HG03159 (cell line): ENCODE measurements around the gene ZNF772.
"Not testable (repeated sequence)": the region's sequence is repeated elsewhere in the genome, so short reads cannot be mapped to it uniquely, and the experiment has no call there.

ENCODE experiments used
- ATAC-seq: cut with Tn5 transposase; IDR thresholded peaks from one replicate; pipeline ENCODE4 v1.9.1; 2021; ENCODE audit warnings: mild to moderate bottlenecking, moderate library complexity; ENCODE audit not compliant: unreplicated experiment

The ZNF772 gene

GRCh38 chr19:57477191-57478008, at the start of gene ZNF772:
Gene ZNF772 (minus strand): TSS chr19:57477566. CDS start chr19:57477309, 257 bp downstream.
- ATAC-seq = peak; percentile 98

GRCh38 chr19:57518021-57518420, 40.7 kb upstream of the ZNF772 start:
- not testable (repeated sequence) for ATAC-seq

- no peak for ATAC-seq
Observed at GRCh38 chr19:57515255-57515654, 37.9 kb upstream of the ZNF772 start.

GRCh38 chr19:57512845-57513244, 35.5 kb upstream of the ZNF772 start:
- ATAC-seq = no peak

GRCh38 chr19:57511484-57511883, 34.1 kb upstream of the ZNF772 start:
- no peak for ATAC-seq

- no peak for ATAC-seq
Observed at GRCh38 chr19:57506163-57506562, 28.8 kb upstream of the ZNF772 start.

GRCh38 chr19:57500400-57500799, 23.0 kb upstream of the ZNF772 start:
- ATAC-seq = not testable (repeated sequence)

- peak; percentile 98 for ATAC-seq
Observed at GRCh38 chr19:57499680-57500395, 22.5 kb upstream of the ZNF772 start, which contains the start of gene ZNF773. Gene ZNF773 (plus strand): TSS chr19:57499938. CDS start chr19:57500081, 143 bp downstream.

- not testable (repeated sequence) for ATAC-seq
Observed at GRCh38 chr19:57499332-57499679, 21.9 kb upstream of the ZNF772 start.

GRCh38 chr19:57488299-57488644, 10.9 kb upstream of the ZNF772 start:
- ATAC-seq = not testable (repeated sequence)

- ATAC-seq = peak; percentile 92
Observed at GRCh38 chr19:57487477-57488298, 10.3 kb upstream of the ZNF772 start, which contains the start of gene ZNF419. Gene ZNF419 (plus strand): TSS chr19:57487750. CDS start chr19:57487951, 201 bp downstream.

GRCh38 chr19:57473646-57474045, 3.7 kb downstream of the ZNF772 start:
- ATAC-seq = no peak

GRCh38 chr19:57466489-57466888, 10.9 kb downstream of the ZNF772 start:
- ATAC-seq = no peak

- no peak for ATAC-seq
Observed at GRCh38 chr19:57465680-57466381, 11.5 kb downstream of the ZNF772 start.

- ATAC-seq = no peak
Observed at GRCh38 chr19:57452307-57452706, 25.1 kb downstream of the ZNF772 start.

- ATAC-seq = no peak
Observed at GRCh38 chr19:57443121-57443696, 34.2 kb downstream of the ZNF772 start.

- no peak for ATAC-seq
Observed at GRCh38 chr19:57441979-57442752, 35.2 kb downstream of the ZNF772 start.

- no peak for ATAC-seq
Observed at GRCh38 chr19:57438925-57439324, 38.4 kb downstream of the ZNF772 start.

GRCh38 chr19:57437931-57438330, 39.4 kb downstream of the ZNF772 start:
- ATAC-seq = no peak
